HG03103 (cell line): ENCODE measurements around the gene TNC.

Experiments
- ATAC-seq: cut with Tn5 transposase; IDR thresholded peaks from one replicate; pipeline ENCODE4 v1.9.1; 2021; ENCODE audit warnings: low read depth; ENCODE audit not compliant: unreplicated experiment

TNC gene

GRCh38 chr9:115117999-115118878 is at the start of gene TNC:
TNC (minus strand) TSS chr9:115118157; CDS start chr9:115091018, 27,139 bp downstream.
- no peak for ATAC-seq

GRCh38 chr9:115167175-115167574 is 49.2 kb upstream of the TNC start:
- ATAC-seq: no peak

- ATAC-seq: no peak
Observed at GRCh38 chr9:115165233-115165632, 47.3 kb upstream of the TNC start.

- no peak for ATAC-seq
Observed at GRCh38 chr9:115164511-115164974, 46.6 kb upstream of the TNC start.

GRCh38 chr9:115162946-115163345 is 45.0 kb upstream of the TNC start:
- no peak for ATAC-seq

- no peak for ATAC-seq
Observed at GRCh38 chr9:115161446-115161845, 43.5 kb upstream of the TNC start.

GRCh38 chr9:115158661-115159481 is 40.9 kb upstream of the TNC start:
- no peak for ATAC-seq

GRCh38 chr9:115157245-115157674 is 39.3 kb upstream of the TNC start:
- ATAC-seq: no peak

- no peak for ATAC-seq
Observed at GRCh38 chr9:115155037-115155436, 37.1 kb upstream of the TNC start.

- ATAC-seq: no peak
Observed at GRCh38 chr9:115154617-115155016, 36.7 kb upstream of the TNC start.

GRCh38 chr9:115152281-115152820 is 34.4 kb upstream of the TNC start:
- no peak for ATAC-seq

- no peak for ATAC-seq
Observed at GRCh38 chr9:115148721-115149120, 30.8 kb upstream of the TNC start.

- ATAC-seq: no peak
Observed at GRCh38 chr9:115146581-115147021, 28.6 kb upstream of the TNC start.

- ATAC-seq: no peak
Observed at GRCh38 chr9:115144706-115145105, 26.7 kb upstream of the TNC start.

GRCh38 chr9:115143689-115144088 is 25.7 kb upstream of the TNC start:
- no peak for ATAC-seq

- ATAC-seq: no peak
Observed at GRCh38 chr9:115142517-115143270, 24.7 kb upstream of the TNC start.

GRCh38 chr9:115142090-115142489 is 24.1 kb upstream of the TNC start:
- no peak for ATAC-seq

- no peak for ATAC-seq
Observed at GRCh38 chr9:115141612-115142011, 23.7 kb upstream of the TNC start.

GRCh38 chr9:115138151-115138550 is 20.2 kb upstream of the TNC start:
- ATAC-seq: no peak

GRCh38 chr9:115137526-115137925 is 19.6 kb upstream of the TNC start:
- ATAC-seq: no peak
